Panc1 (cell line): ENCODE data around the gene ZG16. TPM values are rescaled to one million over a fixed set of nuclear protein-coding genes. Genes with fewer than 3 reads are reported as not detected.

Experiments used
- ATAC-seq: fragments of 200-7000 bp; cut with Tn5 transposase; 2 replicates; pipeline ENCODE4 v1.9.1; 2020; ENCODE audit warnings: mild to moderate bottlenecking, moderate library complexity
- BruUV-seq: library from RNA; stranded (reverse); fragments of 400-500 nt; replicated peaks from 2 replicates; lab custom pipeline; 2021; lab: Mats Ljungman, UMichigan
- CTCF ChIA-PET: fragments of 300-600 bp; sonication (Branson Sonifier 250); formaldehyde crosslinking; loops from one replicate; lab custom pipeline; 2022; ENCODE audit warnings: antibody characterized with exemption; lab: Charles Lee
- POLR2A ChIA-PET: fragments of 300-600 bp; sonication (Branson Sonifier 250); formaldehyde crosslinking; loops from one replicate; lab custom pipeline; 2022; ENCODE audit warnings: antibody characterized with exemption; lab: Charles Lee
- DNase-seq: peaks from one replicate; pipeline ENCODE4 v3.0.0-alpha.2; 2010; ENCODE audit warnings: low read depth, low spot score
- H3K27ac ChIP-seq: 2 replicates; pipeline ENCODE4 v1.5.1; 2011; ENCODE audit warnings: mild to moderate bottlenecking, low read length, inconsistent platforms
- H3K27me3 ChIP-seq: fragments of 200-500 bp; sonication (Bioruptor generic); 2 replicates; pipeline ENCODE4 v1.6.0; 2014; ENCODE audit warnings: low read length, inconsistent platforms; ENCODE audit not compliant: control insufficient read depth, insufficient read depth
- H3K36me3 ChIP-seq: fragments of 200-500 bp; sonication (Bioruptor generic); 2 replicates; pipeline ENCODE4 v1.5.1; 2014; ENCODE audit warnings: inconsistent platforms, mild to moderate bottlenecking, low read length, moderate library complexity; ENCODE audit not compliant: control insufficient read depth, insufficient read depth
- H3K4me1 ChIP-seq: 2 replicates; pipeline ENCODE4 v1.5.1; 2011; ENCODE audit warnings: inconsistent platforms, mild to moderate bottlenecking, low read length, moderate library complexity; ENCODE audit not compliant: control insufficient read depth, insufficient read depth
- H3K4me3 ChIP-seq, 2 experiments: 2 replicates each; pipeline ENCODE4 v1.5.1; 2011 to 2012; ENCODE audit warnings: low read depth in 2 of 2, low read length in 2 of 2, mild to moderate bottlenecking in 2 of 2, inconsistent platforms in 1 of 2, moderate library complexity in 1 of 2
- H3K9me3 ChIP-seq: fragments of 200-500 bp; sonication (Bioruptor generic); 2 replicates; pipeline ENCODE4 v1.5.1; 2014; ENCODE audit warnings: low read depth, mild to moderate bottlenecking, inconsistent platforms, low read length, moderate library complexity; ENCODE audit not compliant: control insufficient read depth, insufficient read depth
- CTCF ChIP-seq: fragments of 450-650 bp; IDR thresholded peaks from 2 replicates; pipeline ENCODE4 v1.5.1; 2017; ENCODE audit warnings: mild to moderate bottlenecking
- POLR2AphosphoS5 ChIP-seq: IDR thresholded peaks from 2 replicates; pipeline ENCODE4 v1.6.1; 2012; ENCODE audit warnings: mild to moderate bottlenecking, low read depth, low read length, moderate library complexity
- REST ChIP-seq, 2 experiments: IDR thresholded peaks; 2 replicates each; pipeline ENCODE4 v1.6.1; 2011 to 2012; ENCODE audit warnings: low read depth in 2 of 2, control low read depth in 1 of 2, low read length in 1 of 2, mild to moderate bottlenecking in 1 of 2, moderate library complexity in 1 of 2; ENCODE audit not compliant: insufficient read depth in 1 of 2
- SIN3A ChIP-seq: IDR thresholded peaks from 2 replicates; pipeline ENCODE4 v1.6.1; 2012; ENCODE audit warnings: low read depth, mild to moderate bottlenecking, low read length, moderate library complexity, borderline replicate concordance; ENCODE audit not compliant: insufficient read depth
- TCF7L2 ChIP-seq: IDR thresholded peaks from 2 replicates; pipeline ENCODE4 v1.6.1; 2011; ENCODE audit warnings: mild to moderate bottlenecking, low read depth, low read length, inconsistent platforms
- in situ Hi-C: cut with HindIII; loops from 2 replicates; pipeline ENCODE4 v1.10.0; 2016; ENCODE audit warnings: low sequenced_read_pairs, low pct_unique_long_range_greater_than_20kb
- intact Hi-C: fragments of 100-400 bp; cut with micrococcal nuclease; formaldehyde crosslinking; loops from one replicate; pipeline ENCODE4 v1.10.0; 2022; ENCODE audit not compliant: unreplicated experiment
- total RNA-seq: library from RNA; stranded (reverse); gene quantifications from one replicate; pipeline ENCODE4 v1.2.1, GENCODE V29; 2021; ENCODE audit not compliant: unreplicated experiment

Gene ZG16
- total RNA-seq, 1 experiment from 2014 or later: not detected

GRCh38 chr16:29812754-29813643, 34.9 kb downstream of the ZG16 start:
- Histone ChIP-seq H3K27ac (peak overlapping the region; percentile 76), H3K36me3 (peaks cover 6% of the 10 kb centered on the region; the same call in 1 of the 2 replicates), H3K4me1 (peaks cover 40% of the 10 kb centered on the region), H3K4me3 (peak overlapping the region; percentile 83 to 89), H3K27me3 (no peaks in the 10 kb centered on the region), H3K9me3 (no peaks in the 10 kb centered on the region)
- BruUV-seq: no TSS peak
- in situ Hi-C loops: no loop called here
- intact Hi-C loops: loop anchor here (10.0 kb wide), 1 partner anchor 118 kb away; no protein-coding TSS in a partner anchor
- no peak for TF ChIP-seq REST (IDR thresholded peaks at IDR 0.05; ENCODE audit: insufficient read depth in 1 of 2, low read depth in 2 of 2, low read length in 1 of 2)
- TF ChIP-seq POLR2AphosphoS5: no peak
- no peak for TF ChIP-seq SIN3A
- ATAC-seq: no peak
- ChIA-PET CTCF (no interaction called here), POLR2A (interaction anchor here (0.6 kb wide), 1 partner anchor 121 kb away, joined by 4 read pairs; no protein-coding TSS in a partner anchor)
- DNase-seq: no peak

GRCh38 chr16:29813644-29814562, 35.8 kb downstream of the ZG16 start:
- H3K27me3 ChIP-seq: no peaks in the 10 kb centered on the region
- H3K36me3 ChIP-seq: peaks cover 5% of the 10 kb centered on the region
- H3K4me1 ChIP-seq: peaks cover 49% of the 10 kb centered on the region
- ChIA-PET POLR2A (interaction anchor here (0.5 kb wide), 1 partner anchor 202 kb away, joined by 19 read pairs; no protein-coding TSS in a partner anchor), CTCF (no interaction called here)
- H3K9me3 ChIP-seq: no peaks in the 10 kb centered on the region
- H3K4me3 ChIP-seq: no peak overlapping the region
- ATAC-seq (no peak), DNase-seq (no peak)
- intact Hi-C loops: loop anchor here (10.0 kb wide), 1 partner anchor 119 kb away; no protein-coding TSS in a partner anchor
- TF ChIP-seq CTCF (no peak), POLR2AphosphoS5 (no peak), TCF7L2 (no peak), SIN3A (no peak), REST (IDR thresholded peaks at IDR 0.05; ENCODE audit: insufficient read depth in 1 of 2, low read depth in 2 of 2, low read length in 1 of 2) (no peak)
- no TSS peak for BruUV-seq
- H3K27ac ChIP-seq: peak overlapping the region; percentile 97
- in situ Hi-C loops: no loop called here
